GM19239 (cell line): ENCODE data around the gene CDX1.

Experiments
- DNase-seq: peaks from one replicate; pipeline ENCODE4 v3.0.0; 2011; ENCODE audit warnings: low spot score; ENCODE audit not compliant: insufficient read length
- FAIRE-seq: peaks from 2 replicates; lab custom pipeline; 2011; peaks lifted over from hg19 to GRCh38; lab: Jason Lieb, UNC

CDX1 gene

GRCh38 chr5:150196986-150197385 lies 30.4 kb downstream of the CDX1 start:
- FAIRE-seq (no peak), DNase-seq (no peak)

DNA sequence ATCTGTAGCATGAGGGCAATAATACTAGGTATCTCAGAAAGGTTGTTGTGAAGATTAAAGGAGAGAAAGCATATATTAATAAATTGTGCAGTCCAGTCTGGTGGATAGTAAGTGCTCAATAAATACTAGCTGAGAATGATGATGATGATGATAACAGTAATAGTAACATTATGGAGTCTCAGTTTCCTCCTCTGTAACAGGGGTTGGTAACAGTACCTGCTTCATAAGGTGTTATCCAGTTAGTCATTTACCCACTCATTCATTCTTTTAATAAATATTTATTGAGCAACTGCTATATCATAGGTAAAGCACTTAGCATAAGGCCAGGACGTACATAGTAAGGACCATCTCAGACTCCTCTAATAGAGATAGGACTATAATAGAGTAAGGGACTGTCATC lies 30.9 kb downstream of the CDX1 start:
- DNase-seq = no peak
- FAIRE-seq = no peak

- FAIRE-seq = no peak
- DNase-seq = no peak
These were observed 35.9 kb downstream of the CDX1 start for GRCh38 chr5:150202501-150202900.

- FAIRE-seq (no peak), DNase-seq (no peak)
These were observed 37.4 kb downstream of the CDX1 start for GRCh38 chr5:150203832-150204589.

DNA sequence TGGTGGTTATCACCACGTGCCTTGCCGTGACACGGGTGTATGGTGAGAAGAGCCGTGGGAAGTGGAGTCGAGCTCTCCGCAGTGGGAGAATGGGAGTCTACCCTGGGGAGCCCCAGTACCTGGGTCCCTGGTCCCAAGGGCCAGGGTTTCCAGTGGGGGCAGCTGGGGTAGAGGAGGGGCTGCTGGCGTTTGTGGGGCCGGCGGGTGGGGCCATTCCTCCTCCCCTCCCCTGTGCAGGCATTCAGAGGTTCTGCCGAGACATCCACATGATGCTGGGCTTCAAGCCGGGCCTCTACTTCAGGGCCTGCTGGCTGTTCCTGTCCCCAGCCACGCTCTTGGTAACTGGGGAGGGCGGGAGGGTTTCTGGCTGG lies 38.0 kb downstream of the CDX1 start:
- FAIRE-seq = no peak
- DNase-seq = no peak

- no peak for FAIRE-seq
- DNase-seq = no peak
These were observed 39.7 kb downstream of the CDX1 start for GRCh38 chr5:150206098-150206778.

GRCh38 chr5:150206779-150207115 lies 40.2 kb downstream of the CDX1 start:
- no peak for DNase-seq
- FAIRE-seq = no peak

DNA sequence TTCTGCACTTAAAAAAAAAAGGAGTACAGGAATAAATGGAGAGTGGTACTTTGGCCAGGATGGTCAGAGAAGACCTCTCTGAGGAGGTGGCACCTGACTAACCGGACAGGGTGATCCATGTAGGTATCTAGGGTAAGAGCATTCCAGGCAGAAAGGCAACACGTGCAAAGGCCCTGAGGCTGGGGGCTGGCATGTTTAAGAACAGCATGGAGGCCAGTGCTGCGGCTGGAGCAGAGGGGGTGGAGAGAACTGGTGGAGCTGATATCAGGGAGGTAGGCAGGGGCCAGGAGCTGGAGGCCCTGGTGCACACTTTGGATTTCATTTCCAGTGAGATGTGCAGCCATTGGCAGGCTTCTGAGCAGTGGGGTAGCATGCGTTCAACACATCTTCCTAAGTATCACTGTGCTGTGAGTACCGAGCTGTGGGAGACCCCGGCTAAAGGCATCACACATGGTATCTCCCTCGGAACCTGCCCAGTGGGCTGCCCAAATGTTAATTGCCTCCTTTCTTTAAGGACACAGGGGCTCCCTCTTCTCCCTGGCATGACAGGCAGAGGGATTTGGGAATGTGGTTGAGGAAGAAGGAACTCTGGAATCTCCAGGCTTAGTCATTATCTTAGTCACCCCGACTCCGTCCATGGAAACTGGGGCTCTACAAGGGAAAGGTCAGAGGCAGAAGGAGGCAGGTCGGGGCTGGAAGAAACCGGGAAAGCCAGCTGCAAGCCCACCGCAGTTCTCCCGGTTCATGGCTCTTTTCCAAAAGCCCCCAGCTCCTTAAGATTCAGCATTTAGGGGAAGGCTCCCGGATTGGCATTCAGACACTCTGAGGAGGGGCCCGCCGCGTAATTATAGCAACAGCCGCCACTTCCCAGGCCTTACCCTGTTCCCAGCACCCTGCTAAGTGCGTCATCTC lies 41.9 kb downstream of the CDX1 start:
- DNase-seq = no peak
- no peak for FAIRE-seq

GRCh38 chr5:150209099-150209635 lies 42.6 kb downstream of the CDX1 start:
- no peak for FAIRE-seq
- DNase-seq = no peak

DNA sequence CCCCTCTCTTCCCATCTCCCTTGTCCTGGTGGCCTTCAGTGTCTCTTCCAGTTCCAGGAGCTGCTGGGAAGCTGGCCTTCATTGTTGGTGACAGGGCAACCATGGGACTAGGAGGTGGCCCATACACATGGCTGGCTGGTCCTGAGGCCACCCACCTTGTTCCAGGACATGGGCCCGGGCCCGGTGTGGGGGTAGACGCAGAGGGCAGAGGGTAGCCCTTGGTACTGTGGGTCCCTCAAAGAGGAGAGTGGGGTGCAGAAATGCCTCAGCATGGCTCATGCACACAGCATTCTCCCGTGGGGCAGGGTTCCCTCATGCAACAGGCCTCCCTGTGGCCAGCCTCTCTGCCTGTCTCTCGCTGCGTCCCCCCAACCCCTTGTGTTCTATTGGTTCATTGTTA lies 44.1 kb downstream of the CDX1 start:
- no peak for DNase-seq
- no peak for FAIRE-seq

- no peak for FAIRE-seq
- DNase-seq = no peak
These were observed 44.8 kb downstream of the CDX1 start for GRCh38 chr5:150211156-150212030.

DNA sequence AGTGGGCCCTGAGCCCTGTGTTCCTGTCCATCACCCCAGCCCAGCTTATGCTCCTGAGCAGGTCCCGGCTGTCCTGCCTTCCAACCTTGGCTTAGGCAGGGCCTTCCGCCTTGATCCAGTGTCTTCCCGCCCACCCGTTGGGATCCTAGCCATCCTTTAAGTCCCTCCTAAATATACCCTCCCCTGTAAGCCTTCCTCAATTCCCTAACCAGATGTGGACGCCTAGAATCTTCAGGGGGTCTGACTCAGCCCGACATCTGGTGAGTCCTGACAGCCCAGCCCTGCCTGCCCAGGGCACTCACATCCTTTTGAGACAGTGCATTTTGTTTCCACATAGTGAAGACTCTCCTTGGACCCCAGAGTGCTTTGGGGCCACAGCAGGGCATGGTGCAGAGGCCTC lies 47.0 kb downstream of the CDX1 start:
- DNase-seq = no peak

DNA sequence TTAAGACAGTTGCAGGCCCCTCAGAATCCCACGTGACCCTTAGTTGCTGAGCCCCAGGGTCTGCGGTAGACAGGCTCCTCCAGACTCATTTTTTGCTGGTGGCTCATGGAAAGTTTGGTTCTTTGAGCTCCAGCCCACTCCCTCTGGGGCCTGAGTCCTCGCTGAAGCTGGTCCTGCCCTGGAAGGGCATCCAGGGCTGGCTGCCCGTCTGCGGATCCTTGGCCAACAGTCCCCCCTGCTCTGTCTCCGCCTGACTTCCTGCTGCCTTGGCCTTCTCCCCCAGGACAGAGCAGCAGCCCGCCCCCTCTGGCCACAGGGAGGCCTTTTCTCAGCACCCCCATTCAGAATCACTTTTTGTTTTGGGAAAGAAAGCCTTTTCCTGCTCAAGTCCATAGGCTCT lies 47.7 kb downstream of the CDX1 start:
- FAIRE-seq (no peak), DNase-seq (no peak)

More for the DNA sequence above, 47.0 kb downstream of the CDX1 start:
- no peak for FAIRE-seq

- DNase-seq (no peak), FAIRE-seq (no peak)
These were observed 49.7 kb downstream of the CDX1 start for GRCh38 chr5:150215979-150216944.

DNA sequence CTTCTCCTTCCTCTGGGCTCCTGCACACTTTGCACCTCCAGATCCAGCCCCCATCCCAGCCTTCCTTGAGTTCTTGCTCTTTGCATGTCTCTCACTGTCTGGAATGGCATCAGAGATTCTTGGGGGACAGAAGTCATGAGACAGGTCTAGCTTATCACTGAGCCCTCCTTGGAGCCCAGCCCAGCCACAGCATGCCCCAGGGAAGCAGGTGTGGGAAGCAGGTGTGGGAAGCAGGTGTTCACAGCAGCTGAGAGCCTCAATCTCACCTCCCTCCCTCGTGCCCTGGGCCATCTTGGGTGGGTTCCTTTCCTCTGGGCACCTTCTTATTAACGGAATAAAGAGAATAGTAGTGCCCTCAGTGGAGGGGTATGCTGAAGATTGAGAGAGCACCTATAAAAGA lies 50.5 kb downstream of the CDX1 start:
- no peak for DNase-seq
- FAIRE-seq = no peak

- FAIRE-seq = peak; percentile 88
These were observed 51.5 kb downstream of the CDX1 start for GRCh38 chr5:150217873-150218692.

DNA sequence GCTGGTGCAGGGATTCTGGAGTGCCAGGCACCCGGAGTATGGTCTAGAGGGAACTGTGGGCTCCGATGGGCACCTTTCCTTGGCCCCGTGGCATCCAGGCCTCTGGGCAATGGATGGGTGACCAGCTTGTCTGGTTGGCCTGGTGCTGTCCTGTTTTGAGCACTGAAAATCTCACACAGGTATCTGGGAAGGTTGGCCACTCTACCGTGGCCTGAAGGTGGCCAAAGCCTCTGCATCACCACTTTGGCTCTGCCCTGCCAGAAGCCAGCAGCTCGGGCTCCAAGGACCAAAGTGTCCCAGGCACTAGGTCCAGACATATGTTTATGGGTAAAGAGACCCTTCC lies 52.1 kb downstream of the CDX1 start:
- FAIRE-seq (no peak), DNase-seq (no peak)

More at GRCh38 chr5:150217873-150218692, 51.5 kb downstream of the CDX1 start:
- DNase-seq = peak; percentile 92

DNA sequence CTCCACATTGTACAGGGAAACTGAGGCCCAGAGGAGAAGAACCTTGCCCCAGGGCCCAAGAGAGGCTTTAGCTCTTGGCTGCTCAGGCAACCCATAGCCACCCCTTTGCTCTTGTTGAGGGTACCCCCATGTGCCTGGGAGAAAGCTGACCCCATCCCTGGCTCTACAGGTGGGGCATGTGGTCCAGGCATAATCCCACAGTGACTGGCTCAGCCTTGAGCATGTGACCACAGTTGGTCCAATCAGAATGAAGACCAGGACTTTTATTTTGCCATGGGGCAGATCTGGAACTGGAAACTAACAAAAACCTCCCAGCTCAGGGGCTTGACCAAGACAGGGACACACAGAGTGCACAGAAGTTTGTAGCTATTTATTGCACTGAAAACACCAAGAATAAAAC lies 52.6 kb downstream of the CDX1 start:
- FAIRE-seq (no peak), DNase-seq (no peak)
